Measurements from ENCODE around the gene CRACR2A. TPM values are rescaled to one million over a fixed set of nuclear protein-coding genes. Genes with fewer than 3 reads are reported as not detected.

Gene CRACR2A
- total RNA-seq, 1 donor: 9.5 TPM

GRCh38 chr12:3727354-3727753 lies 25.6 kb downstream of the CRACR2A start:
- no peak for DNase-seq (ENCODE audit: low read depth)
- TF ChIP-seq CTCF (IDR thresholded peaks at IDR 0.05; ENCODE audit: insufficient read depth, low read depth, low read length): no peak
- no peak overlapping the region for H3K4me3 ChIP-seq (ENCODE audit: low read depth, low read length)

GRCh38 chr12:3726456-3726855 lies 26.5 kb downstream of the CRACR2A start:
- no peak for DNase-seq (ENCODE audit: low read depth)
- TF ChIP-seq CTCF (IDR thresholded peaks at IDR 0.05; ENCODE audit: insufficient read depth, low read depth, low read length): no peak
- H3K4me3 ChIP-seq (ENCODE audit: low read depth, low read length): no peak overlapping the region

- no peak for TF ChIP-seq CTCF (IDR thresholded peaks at IDR 0.05; ENCODE audit: insufficient read depth, low read depth, low read length)
- peak; percentile 11 for DNase-seq (ENCODE audit: low read depth)
Measured at GRCh38 chr12:3725388-3726115, 27.4 kb downstream of the CRACR2A start.

GRCh38 chr12:3723916-3724805 lies 28.7 kb downstream of the CRACR2A start:
- H3K4me3 ChIP-seq (ENCODE audit: low read depth, low read length): no peak overlapping the region
- no peak for TF ChIP-seq CTCF (IDR thresholded peaks at IDR 0.05; ENCODE audit: insufficient read depth, low read depth, low read length)
- DNase-seq (ENCODE audit: low read depth): no peak

More at GRCh38 chr12:3725388-3726115, 27.4 kb downstream of the CRACR2A start:
- H3K4me3 ChIP-seq (ENCODE audit: low read depth, low read length): no peak overlapping the region

- no peak for DNase-seq (ENCODE audit: low read depth)
- H3K4me3 ChIP-seq (ENCODE audit: low read depth, low read length): no peak overlapping the region
- no peak for TF ChIP-seq CTCF (IDR thresholded peaks at IDR 0.05; ENCODE audit: insufficient read depth, low read depth, low read length)
Measured at GRCh38 chr12:3722368-3722767, 30.5 kb downstream of the CRACR2A start.

- TF ChIP-seq CTCF (IDR thresholded peaks at IDR 0.05; ENCODE audit: insufficient read depth, low read depth, low read length): no peak
Measured at GRCh38 chr12:3720772-3721171, 32.1 kb downstream of the CRACR2A start.

More at GRCh38 chr12:3720772-3721171, 32.1 kb downstream of the CRACR2A start:
- no peak for DNase-seq (ENCODE audit: low read depth)
- H3K4me3 ChIP-seq (ENCODE audit: low read depth, low read length): no peak overlapping the region
